Right lung (tissue), 5 donors: ENCODE results near the gene KIF23. TPM values are rescaled to one million over a fixed set of nuclear protein-coding genes. Genes with fewer than 3 reads are reported as not detected.

Experiments
- DNase-seq, 2 donors: peaks; one replicate each; pipeline ENCODE4 v3.0.0-alpha.2; 2013
- polyA plus RNA-seq, 5 donors: library from polyadenylated mRNA; unstranded; fragments of 120-200 nt; gene quantifications; one replicate each; pipeline versions ENCODE4 v1.2.1 to v1.2.3, GENCODE V29; 2013; ENCODE audit warnings: inconsistent platforms in 1 of 5, low replicate concordance in 1 of 5; ENCODE audit not compliant: insufficient read length in 5 of 5, insufficient read depth in 1 of 5

Gene KIF23
- polyA plus RNA-seq, 5 donors, result 20.6 to 70.2 (median 43.0) TPM

DNA sequence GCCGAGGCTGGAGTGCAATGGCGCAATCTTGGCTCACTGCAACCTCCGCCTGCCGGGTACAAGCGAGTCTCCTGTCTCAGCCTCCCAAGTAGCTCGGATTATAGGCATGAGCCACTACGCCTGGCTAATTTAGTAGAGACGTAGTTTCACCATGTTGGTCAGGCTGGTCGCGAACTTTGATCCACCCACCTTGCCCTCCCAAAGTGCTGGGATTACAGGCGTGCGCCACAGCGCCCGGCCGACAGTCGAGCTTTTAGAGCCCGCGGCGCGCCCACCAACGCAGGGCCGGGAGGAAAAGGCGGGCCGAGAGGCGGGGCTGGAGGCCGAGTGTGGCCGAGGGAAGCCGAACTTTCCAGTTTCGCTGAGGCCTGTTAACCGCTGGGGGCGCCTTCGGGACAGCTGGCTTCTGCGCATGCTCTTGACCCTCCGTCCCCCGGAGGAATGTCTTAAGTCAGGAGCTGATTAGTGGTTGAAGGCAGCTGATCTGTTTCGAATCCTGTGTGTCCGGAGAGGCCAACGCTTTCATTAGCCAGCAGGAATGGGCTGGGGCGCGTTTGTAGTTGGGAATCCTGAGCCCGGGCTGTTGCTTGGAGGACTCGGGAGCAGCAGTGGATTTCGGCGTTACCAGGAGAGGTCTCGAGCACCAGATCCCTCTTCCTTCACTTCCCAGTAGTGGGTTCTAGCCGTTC, 48.5 kb downstream of the KIF23 start:
- peak; percentile 97 to 99 for DNase-seq

DNA sequence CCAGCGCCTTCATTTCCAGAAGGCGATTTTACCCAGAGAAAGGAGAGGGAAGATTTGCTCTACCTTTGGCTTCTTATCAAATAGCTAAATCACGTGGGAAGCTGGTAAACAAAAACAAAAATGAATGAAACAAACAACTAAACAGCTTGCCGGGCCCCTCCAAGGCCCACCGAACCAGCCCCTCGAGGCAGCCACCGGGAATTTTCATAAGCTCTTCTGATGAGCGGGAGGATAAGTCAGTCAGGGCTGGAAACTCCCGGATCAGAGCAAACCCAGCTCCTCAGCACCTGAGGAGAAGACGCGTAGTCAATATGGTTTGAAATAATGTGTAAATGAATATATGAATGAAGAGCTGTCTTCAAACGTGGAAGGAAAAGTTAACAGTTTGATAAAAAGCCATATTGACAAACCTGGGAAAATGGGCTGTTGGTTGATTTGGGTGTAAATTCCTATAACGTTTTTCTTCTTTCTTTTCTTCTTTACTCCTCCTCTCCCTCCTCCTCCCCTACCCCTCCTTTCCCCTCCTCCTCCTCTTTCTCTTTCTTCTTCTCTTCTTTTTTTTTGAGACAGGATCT, 49.1 kb downstream of the KIF23 start:
- DNase-seq, result no peak

DNA sequence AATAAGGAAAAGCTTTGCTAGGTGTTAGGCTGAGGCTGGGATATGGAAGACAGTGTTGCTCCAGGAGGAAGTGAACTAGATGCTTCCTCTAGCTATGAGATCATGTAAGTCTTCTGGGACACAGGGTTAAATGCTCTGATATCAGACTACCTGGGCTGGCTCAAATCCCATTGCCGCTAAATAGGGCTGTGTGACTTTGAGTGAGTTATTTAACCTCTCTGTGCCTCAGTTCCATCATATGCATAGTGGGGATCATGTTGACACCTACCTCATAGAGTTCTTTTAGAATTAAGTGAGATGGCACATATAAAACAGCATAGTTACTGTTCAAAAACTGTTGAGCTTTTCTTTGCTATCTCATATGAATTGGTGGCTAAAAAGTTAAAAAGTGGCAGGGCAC, 51.1 kb downstream of the KIF23 start:
- no peak for DNase-seq

DNA sequence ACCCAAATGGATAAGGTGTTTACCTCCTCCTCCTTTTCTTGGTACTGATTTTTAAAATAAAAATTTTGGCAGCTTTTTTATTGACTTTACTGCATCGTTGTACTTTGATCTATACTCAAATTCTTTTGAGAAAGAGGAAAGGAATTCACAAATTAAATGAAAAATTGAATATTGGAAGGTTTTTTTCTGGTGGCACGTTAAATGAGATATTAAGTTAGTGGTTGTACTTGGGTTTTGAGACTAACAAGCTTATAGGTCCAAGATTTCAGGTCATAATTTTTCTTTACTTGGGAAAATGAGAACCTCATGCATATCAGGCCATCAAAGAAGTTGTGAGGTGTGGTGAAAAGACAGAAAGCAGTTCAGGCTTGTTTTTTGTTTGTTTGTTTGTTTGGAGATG, 52.6 kb downstream of the KIF23 start:
- no peak for DNase-seq

DNA sequence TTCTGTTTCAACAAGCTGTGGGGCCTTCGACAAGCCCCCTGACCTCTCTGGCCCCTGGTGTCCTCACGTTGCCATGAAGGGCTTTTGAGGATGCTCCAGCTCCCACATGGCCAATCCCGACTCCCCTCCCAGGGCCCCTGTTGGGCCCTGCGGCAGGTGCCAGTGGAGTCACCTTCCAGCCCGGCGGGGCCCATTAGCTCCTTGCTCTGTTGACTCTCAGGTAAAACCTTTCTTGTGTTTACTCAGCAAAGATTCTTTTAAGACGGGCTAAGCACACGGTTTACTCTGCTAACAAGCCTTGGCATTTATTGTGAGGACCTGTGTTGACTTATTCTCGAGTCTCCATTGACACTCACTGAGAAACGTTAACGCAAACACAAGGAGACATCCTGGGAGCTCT, 53.5 kb downstream of the KIF23 start:
- no peak for DNase-seq

DNA sequence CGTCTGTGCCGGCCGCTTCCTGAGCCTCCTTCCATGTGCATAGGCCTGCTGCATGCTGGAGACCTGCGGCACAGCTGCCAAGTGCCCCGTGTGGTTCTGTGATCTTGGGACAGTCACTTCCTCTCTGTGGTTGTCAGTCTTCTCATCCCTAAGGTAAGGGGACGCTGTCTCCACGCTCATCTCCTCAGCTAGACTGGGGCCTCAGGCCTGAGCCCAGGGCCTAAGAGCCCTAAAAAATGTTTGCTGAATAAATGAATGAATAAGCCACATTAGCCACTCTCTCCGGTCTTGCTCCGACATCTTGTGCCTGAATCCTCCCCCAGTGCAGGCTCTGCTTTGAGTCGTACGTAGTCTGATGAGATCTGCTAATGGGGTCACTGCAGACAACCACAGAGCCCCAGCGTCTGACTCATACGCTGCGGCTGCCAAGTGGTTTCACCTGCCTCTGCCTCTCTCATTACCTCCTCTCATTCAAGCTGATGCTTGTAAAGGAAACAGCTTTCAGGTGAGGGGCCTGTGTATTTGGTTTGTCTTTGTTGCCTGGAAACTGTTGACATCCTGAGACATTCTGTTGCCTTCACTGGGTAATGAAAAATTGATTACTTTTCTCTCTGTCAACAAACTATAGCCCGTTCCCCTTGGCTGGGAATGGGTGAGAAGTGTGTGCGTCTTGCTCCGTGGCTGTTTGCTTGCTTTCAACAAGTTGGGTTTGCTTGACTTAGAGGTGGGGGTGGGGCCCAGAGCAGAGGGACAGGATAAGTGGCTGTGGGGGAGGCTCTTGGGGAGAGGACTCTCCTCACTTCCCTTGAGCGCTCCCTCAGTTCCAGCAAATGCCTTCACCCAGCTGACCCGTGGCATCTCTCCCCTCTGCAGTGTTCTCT, 54.3 kb downstream of the KIF23 start:
- no peak for DNase-seq

DNA sequence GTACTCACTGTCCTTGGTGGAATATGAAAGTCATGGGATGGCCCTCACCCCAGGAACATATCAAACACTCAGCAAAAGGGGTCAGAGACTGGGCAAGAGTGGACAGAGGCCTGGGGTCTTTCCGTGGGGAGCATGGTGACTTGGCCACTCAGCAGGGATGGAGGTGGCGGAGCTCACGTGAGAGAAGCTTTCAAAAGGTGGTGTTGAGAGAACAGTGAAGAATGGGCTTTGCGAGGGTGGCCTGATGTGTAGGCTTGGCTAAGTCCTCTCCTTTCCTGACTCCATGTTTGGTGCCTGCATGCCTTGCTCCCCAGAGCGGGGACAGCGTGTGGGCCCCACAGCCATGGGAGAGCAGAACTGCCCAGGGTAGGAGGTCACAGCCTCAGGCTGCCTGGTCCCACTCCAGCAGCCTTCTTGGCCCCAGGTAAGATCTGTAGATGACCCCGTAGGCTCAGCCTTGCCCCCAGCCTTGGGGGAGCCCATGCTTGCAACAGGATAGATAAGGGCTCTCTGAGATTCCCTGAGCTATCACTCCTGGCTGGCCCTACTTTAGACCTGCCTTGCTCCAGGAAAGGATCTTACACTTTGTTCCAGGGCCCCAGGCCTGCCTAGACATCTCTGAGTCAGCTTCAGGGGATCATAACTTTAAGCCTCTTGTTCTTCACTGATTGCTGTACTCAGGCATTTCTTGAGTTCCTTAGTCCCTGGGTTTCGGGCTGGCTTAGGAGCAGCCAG, 55.5 kb downstream of the KIF23 start:
- no peak for DNase-seq

DNA sequence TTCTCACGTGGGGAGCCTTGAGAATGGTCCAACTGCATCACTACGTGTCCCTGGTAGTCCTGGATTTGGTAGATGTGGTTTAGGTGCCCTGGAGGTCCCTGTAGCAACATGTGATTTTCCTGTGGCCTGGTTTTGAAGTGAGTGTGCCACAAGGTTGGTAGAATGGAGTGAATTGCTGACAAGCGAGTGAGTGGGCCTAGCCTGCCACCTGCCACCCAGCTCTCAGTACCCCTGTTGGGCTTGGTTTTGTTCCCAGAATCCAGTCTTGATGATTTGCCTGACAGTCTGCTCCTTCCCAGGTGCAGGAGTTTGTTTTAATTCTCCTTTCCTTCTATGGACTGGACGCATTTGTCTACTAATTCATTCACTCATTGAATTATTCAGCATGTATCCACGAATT, 57.9 kb downstream of the KIF23 start:
- DNase-seq, result no peak

DNA sequence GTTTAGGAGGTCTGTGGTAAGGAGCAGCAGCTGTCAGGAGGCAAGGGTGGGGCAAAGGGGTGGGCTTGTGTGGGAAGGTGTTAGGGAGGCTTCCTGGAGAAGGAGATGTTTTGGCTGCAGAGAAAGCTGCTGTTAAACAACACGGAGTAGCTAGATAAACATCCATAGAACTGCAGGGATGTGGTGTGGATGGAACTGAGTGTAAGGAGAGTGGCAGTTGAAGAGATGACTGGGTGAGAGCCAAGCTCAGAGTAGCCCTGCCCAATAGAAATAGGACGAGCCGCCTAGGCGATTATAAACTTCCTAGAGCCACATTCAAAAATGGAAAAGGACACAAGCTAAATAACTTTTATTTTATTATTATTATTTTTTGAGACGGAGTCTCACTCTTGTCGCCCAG, 58.4 kb downstream of the KIF23 start:
- DNase-seq, result no peak

DNA sequence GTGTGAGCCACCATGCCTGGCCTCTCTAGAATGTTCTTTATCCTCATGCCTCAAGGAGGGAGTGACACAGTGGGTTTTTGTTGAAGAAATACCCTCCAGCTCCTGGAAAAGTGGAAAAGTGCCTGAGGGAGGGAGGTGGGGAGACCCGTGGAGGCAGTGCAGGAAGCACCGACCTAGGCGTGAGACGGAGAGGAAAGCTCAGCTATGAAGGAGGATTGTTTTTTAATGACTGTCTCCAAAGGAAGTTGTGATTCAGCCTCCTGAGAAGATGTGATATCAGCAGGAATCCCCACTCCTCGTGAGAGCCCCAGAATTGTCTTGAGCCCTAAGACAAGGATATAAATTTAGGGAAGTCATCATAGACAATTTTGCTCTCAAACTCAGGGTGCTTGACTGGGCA, 60.1 kb downstream of the KIF23 start:
- DNase-seq, result no peak

DNA sequence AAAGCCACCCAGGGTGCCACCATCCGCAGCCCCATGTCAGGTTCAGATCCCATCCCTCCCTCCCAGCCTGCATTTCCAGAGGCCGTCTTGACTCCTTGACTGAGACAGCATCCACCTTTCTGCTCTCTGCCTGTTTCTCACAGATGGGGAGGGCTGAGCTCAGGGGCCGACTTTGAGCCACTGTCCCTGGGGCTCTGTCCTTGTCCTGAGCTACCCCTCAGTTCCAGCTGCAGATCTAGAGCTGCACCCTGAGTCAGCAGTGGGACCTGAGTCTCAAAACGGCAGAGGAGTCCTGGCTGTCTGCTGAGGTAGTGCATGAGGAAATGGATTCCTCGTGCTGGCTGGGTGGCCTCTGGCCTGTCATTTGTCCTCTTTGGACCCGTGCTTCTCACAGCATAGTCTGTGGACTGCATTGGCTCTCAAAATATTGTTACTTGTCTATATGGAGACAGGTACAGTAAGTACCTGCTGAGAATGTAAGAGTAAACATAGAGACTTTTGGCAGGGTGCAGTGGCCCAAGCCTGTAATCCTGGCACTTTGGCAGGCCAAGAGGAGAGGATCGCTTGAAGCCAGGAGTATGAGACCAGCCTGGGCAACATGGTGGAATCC, 60.8 kb downstream of the KIF23 start:
- DNase-seq, result no peak

DNA sequence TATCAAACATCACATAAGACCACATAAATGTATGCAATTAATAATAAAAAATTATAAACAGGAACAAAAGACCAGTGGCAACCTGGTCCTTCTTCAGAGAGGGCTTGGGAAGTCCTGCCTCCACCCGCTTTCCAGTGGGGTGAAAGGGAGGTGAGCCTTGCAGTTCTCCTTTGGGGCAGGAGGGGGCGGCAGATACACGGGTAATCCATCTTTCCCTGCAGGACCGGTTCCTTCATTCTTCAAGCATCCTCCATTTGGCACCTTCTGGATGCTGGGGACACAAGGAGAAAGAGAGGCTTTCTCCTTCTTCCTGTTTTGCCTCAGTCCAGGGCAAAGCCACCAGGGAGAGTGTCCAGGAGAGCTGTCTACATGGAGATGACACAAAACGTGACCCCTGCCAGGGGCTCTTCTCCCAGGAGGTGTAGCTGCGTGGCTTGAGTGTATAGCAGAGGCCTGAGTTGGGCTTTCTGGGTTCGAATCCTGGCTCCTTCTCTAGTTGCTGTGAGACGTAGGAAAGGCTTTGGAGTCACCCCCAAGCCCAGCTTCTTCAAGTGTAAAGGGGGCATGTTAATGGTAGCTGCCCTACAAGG, 61.7 kb downstream of the KIF23 start:
- peak in 1 of 2 donors; percentile 65 for DNase-seq

DNA sequence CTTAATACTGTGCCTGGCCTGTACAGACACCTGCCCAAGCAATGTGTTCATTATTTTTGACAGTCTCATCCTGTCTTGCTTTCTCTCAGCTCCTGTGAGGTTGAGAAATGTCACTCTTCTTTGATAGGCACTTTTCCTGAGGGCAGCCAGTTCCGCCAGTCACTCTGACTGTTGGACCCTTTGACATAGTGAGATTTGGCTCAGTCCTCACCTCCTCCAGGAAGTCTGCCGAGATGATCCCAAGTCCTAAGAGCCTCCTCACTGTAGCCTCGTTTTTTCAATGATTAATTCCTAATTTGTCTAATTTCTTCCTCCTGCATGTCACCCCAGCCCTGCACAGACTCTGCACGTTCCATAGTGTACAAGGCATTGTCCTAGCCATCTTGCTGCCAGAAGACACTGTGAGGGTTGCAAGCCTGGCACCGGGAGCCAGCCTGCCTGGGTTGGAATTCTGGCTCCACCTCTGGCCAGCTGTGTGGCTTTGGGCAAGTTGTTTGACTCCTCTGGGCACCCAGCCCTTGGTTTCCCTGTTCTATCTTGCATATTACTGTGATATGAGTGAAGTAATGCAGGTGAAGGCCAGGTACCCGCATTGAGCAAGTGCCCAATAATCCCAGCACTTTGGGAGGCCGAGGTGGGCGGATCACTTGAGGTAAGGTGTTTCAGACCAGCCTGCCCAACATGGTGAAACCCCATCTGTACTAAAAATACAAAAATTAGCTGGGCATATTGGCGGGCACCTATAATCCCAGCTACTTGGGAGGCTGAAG, 62.7 kb downstream of the KIF23 start:
- no peak for DNase-seq

DNA sequence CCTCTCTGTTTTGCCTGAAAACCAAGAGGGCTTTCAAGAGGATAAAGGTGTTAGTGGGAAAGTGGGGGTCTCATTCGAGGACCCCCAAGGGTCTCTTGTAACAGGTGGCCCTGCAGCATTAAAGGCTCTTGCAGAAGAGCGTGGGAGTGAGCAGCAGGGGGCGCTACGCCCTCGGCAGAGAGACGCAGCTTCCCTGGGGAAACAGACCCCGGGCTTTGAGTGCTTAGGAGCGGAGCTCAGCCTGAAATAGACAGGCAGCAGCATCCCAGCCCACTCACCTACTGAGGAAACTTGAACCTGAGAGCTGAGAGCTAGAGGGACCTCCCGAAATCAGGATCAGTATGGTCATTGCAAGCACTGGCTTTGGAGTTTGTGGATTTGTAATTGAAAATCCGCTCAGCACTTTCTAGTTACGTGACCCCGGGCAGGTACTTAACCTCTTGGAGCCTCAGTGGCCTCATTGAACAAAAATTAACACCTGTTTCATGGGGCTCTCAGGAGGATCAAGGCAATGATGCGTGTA, 64.2 kb downstream of the KIF23 start:
- DNase-seq, result no peak

DNA sequence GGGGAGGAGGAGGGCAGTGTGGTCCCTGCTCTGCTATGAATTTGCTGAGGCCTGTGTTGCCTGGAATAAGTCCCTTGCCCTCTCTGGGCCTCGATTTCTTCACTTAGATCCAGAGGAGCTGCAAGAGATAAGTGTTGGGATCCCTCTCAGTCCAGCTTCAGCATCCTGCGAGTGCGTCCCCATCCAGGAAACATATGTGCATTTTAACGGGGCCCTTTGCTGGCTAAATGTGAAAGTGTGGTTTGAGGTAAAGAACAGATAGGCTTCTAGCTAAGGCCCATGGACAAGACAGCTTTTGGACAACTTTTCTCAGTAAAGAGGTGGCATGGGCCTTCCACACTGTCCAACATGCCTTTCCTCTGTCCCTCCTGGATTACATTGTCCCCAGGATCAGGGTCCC, 64.9 kb downstream of the KIF23 start:
- DNase-seq, result no peak

DNA sequence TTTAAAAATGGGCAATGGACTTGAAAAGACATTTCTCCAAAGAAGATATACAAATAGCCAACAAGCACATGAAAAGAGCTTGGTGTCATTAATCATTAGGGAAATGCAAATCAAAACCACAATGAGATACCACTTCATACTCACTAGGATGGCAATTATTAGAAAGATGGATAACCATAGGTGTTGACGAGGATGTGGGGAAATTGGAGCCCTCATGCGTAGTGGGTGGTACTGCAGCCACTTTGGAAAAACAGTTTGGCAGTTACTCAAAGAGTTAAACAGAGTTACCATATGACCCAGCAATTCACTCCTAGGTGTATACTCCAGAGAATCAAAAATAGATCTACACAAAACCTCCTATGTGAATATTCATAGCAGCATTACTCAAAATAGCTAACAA, 65.8 kb downstream of the KIF23 start:
- DNase-seq, result no peak

DNA sequence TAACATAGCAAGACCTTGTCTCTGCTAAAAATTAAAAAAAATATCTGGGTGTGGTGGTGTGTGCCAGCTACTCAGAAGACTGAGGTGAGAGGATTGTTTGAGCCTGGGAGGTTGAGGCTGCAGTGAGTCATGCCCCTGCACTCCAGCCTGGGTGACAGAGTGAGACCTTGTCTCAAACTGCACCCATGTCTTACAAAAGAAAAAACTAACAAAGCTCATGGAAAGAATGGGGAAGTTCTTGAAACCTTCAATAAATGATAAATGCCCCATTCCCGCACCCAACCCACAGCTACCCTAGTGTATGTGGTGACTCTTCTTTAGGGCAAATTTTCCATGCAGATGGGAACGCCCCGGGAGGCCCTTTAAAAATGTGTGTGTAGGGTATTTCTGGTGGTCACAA, 66.8 kb downstream of the KIF23 start:
- DNase-seq, result no peak

DNA sequence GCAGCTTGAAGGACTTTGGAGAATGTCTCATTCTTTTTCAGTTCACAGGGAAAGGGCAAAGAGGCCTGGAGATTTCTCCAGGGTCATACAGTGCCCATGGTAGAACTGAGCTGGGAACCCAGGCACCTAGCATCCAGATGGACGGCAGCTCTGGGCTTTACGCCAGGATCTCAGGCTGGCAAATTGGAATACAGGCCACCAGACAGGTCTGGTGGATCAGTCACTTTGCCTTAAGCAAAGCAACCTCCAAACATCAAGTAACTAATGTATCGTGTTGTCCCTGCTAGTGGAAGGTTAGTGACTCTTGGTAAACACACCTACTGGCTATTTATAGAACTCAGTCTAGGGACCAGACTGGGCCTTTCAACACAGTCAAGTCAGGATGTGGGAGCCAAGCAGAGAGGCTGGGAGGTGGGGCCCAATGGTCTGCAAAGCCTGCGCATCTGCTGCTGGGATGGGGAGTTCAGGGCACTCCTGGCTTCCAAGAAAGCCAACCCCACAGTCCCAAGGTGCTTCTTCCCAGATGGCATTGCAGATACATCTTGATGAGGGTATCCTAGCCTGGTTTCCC, 68.6 kb downstream of the KIF23 start:
- no peak for DNase-seq

DNA sequence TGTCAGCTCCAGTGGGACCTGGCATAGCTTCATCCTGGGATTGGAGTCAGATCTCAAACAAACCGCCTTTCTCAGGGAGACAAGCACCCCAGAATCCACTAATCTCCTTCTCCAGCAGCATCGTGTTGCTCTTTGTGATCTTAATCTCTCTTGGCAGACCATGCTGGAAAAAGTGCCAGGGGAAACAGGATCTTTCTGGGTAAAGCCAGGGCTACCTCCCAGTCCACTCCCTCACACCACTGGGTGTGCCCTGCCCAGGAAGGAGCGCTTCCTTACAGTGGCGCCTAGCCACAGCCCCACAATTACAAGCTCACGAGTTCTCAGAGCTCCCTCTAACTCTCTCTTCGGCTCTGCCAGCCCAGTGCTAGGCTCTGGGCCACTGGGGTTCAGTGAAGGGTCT, 70.7 kb downstream of the KIF23 start:
- DNase-seq, result no peak

DNA sequence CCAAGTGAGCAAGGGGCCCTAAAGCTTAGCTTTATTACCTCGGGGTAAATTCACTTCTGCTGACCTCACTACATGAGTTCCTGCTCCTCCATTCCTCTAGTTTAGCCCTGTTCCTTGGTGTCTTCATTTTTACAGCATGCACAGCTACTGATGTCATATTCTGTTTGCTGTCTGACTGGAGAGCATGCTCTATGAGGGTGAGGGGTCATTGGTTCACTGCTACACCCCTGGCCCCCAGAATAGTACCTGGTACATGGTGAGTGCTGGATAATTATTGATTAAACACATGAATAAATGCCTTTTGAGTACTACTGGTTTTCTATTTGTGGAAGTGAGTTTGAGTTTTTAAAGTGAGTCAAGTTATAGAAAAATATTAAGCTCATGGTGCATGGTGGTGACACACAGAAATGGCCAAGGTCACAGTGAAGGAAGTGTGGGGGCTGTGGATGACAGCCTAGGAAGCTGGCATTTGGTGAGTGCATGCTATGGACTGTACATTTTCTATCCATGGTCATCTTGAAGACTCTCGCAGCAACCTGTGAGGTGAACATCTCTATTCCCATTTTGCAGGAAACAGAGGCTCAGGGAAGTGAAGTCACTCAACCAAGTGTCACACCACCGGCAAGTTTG, 72.4 kb downstream of the KIF23 start:
- DNase-seq, result no peak
